HG03575 (cell line): Measurements from ENCODE around the gene ZNF469.

Experiments used
- ATAC-seq: cut with Tn5 transposase; IDR thresholded peaks from one replicate; pipeline ENCODE4 v1.9.1; 2021; ENCODE audit not compliant: unreplicated experiment, insufficient number of reproducible peaks, low FRiP score; ENCODE audit errors: extremely low read depth

ZNF469 gene

DNA sequence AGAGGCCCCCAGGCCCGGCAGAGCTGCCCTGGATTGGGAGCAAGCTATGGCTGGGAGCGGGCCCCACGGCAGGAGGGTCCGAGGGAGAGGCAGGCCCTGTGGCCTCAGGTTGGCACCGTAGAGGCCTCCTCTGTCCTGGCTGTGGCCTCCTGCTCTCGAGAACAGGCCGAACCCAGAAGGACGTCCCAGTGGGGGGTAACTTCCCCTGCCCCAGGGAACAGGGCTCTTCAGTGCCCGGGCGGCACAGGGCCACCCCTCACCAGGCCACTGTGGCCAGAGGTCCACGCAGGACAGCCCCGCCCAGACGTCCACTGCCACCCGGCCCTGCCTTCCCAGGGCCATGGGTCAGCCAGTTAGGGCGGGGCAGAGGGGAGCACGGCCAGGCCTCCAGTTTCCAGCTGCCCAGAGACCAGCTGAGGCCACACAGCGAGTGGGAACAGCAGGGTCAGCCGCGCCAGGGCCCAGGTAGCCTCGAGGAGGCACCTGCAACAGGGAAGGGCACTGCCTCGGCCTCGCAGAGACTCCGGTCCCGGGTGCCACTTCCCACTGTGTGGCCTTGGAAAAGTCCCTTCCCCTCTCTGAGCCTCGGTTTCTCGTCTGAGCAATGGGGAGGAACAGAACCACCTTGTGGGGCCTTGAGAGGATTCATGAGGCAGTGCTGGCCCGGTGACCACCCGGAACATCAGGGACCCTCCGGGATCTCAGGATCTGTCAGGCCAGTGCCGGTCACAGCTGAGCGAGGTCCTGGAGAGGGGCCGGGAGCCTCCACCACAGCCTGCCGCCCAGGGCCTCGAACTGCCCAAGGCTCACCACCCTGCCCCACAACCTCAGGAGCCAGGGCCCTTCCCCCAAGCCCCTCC is 32.0 kb downstream of the ZNF469 start:
- ATAC-seq = no peak

DNA sequence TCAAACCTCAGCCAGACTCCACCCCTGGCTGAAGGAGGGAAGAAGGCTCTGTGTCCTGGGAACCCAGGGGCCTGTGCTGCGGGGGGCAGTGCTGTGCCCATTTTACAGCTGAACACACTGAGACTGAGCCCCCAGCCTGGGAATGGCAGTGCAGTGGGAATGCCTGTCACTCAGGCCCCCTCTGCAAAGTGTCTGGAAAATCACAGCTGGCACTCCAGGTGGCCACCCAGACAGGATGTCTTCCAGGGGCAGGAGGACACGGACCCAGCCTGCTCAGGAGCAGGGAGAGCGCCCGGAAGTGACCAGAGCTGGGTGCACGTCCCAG is 32.6 kb downstream of the ZNF469 start:
- ATAC-seq = no peak

DNA sequence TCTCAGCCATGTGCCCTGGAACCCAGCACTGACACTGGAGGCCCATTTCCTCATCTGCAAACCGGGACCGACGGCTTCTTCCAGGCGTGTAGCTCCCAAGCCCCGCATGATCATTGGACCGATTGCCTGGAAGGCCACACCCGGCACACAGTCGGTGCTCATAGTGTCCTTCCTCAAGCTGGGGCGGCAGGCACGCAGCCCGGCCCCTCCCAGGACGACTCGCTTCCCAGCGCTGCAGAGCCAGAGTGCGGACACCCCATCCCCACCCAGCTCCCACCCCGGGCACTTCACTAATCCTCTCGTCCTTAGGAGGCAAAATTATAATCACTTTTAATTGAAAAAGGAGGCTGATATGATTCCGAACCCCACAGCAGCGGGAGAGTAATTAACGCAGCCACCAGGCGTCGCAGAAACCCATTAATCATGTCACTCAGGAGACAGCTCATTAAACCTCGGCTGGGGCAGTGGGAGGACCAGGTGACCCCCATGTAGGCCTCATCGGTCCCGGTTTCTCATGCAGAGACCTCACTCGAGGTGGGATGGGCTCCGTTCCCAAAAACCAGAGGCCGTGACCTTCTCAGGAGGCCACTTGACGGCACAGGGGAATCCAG is 33.1 kb downstream of the ZNF469 start:
- ATAC-seq = no peak

DNA sequence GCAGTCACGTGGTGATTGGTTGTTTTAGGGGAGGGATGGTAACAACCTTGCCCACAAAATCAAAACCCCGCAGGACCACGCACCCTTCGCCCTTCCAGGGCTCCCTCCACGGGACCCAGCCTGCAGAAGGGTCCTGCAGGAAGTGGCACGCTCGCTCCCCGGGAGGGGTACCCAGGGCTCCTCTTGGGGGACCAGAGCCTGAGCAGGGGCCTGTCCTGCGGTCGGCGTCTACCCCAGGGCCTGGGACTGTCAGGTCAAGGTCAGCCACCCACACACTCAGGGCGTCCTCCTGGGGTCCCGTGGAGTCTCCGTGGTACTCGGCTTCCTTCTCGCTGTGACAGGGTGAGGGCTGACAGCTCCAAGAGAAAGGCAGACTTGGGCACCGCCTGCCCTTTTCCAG is 33.9 kb downstream of the ZNF469 start:
- no peak for ATAC-seq

DNA sequence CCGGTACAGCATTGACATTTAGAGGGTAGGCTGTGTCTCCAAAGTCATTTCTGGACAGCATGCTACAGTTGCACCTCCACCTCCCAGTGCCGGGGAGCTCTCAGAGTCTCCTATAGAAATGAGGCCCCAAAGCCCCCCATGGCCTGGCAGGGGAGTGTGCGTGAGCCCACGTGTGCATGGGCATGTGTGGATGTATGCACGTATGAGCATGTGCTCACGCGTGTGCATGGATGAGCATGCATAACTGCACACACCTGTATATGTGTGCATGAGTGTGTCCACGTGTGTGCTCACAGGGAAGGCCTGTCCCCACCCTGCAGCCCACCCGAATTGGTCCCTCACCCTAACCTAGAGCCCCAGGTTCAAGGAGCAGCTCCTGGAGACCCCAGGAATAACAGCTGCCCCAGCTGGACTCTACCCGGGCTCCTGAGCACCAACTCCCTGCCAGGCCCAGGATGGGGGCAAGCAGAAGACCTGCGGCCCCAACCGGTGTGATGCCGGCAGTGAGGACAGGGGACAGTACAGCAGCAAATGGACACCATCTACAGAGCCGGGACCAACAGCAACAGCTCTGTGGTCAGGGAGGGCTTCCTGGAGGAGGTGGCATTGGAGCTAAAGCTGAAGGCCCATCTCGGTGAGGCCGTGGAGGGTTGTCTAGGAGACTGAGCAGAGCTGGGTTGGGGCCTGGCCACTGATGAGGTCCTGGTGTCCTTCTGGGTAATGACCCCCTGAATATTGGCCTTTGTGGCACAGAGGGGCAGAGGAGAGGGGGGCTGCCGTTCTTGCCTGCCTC is 35.1 kb downstream of the ZNF469 start:
- ATAC-seq = no peak

DNA sequence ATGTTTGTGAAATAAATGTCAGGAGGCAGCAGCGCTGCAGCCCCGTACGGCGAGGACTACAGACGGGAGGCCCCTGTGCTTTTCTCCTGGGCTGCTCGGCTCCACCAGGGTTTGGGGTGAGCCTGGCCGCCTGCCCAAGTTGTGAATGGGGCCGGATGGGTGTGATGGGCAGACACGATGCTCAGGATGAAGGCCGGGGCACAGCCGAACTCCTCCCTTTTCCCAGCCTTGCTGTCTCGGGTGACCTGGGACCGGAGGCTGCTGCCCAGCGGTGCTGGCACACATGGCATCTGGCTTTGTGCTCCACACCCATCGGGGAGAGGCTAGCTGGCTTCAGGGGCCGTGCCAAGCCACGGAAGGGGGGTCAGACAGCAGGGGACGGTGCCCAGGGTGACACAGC is 36.1 kb downstream of the ZNF469 start:
- no peak for ATAC-seq

DNA sequence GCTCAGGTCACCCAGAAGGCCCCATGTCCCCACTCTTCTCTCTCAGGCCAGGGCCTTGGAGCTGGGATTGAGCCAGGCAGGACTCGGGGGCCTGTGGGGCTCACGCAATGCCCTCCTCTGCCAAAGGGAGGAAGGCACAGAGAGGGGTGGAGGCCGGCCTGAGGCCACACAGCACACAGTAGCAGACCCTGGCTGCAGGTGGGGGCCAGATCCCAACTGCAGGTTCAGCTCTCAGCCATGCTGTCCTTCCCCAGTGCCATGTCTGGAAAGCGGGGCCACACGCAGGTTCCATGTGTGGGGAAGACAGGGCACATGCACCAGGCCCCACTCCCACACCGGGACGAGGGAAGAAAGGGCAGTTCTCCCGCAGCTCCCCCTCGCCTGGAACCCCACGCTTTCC is 37.0 kb downstream of the ZNF469 start:
- no peak for ATAC-seq

DNA sequence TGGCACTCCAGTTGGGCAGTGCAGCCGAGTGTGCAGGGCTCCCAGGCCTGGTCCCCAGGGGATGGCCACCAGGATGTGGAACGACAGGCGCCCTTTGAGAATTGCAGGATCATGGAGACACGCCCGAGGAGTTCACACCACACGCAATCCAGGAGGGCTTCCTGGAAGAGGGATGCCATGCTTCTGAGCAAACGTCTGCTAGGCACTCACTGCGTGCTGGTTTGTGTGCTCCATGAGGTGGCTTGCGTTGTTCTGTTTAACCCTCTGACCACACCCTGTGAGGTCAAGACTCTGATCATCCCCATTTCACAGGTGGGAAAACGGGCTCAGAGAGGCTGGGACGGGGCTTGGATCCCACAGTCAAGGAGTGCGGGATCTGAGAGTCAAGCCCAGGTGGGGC is 37.7 kb downstream of the ZNF469 start:
- no peak for ATAC-seq

DNA sequence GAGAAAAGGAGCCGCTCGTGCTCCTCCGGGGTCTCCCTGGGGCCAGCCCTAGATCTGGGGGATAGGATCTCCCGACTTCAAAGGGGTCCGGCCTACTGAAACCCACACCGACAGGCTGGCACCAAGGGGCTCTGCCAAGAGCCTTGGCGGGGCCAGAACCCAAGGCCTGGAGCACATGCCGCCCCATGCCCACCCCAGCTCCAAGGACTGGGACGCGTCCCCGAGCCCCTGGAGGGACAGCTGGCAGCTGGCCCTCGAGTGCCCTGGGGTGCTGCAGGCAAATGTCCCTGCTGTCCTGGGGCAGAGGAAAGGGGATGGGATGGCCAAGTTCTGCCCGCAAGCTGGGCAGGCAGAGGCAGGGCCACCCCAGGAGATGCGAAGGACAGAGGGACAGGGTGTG is 38.5 kb downstream of the ZNF469 start:
- ATAC-seq = no peak

DNA sequence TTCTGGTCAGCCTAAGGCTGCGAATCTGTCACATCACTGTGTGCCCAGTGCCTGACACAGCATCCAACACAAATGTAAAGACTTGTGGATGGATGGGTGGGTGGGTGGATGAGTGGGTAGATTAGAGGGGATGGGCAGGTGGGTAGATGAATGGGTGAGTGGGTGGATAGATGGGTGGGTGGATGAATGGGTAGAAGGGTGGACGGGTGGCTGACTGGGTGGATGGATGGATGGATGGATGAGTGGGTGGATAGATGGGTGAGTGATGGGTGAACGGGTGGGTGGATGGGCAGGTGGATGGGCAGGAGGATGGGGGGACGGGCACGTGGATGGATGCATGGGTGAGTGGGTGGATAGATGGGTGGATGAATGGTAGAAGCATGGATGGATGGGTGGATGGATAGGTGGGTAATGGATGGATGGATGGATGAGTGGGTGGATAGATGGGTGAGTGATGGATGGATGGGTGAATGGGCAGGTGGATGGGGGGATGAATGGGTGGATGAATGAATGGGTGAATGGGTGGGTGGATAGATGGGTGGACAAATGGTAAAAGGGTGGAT is 39.2 kb downstream of the ZNF469 start:
- no peak for ATAC-seq

DNA sequence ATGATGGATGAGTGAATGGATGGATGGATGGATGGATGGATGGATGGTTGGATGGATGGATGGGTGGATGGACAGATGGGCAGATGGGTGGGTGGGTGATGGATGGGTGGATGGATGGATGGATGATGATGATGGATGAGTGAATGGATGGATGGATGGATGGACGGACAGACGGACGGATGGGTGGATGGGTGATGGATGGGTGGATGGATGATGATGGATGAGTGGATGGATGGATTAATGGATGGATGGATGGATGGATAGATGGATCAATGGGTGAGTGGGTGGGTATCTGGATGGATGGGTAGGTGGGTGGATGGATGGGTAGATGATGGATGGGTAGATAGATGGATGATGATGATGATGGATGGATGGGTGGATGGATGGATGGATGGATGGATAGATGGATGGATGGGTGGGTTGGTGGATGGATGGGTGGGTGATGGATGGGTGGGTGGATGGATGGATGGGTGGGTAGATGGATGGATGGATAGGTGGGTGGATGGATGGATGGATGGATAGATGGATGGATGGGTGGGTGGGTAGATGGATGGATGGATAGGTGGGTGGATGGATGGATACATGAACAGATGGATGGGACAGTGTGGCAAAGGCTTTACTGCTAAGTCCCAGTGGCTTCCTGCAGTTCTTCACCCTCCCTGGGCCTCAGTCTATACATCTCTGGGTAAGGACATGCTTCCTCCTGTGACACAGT is 40.1 kb downstream of the ZNF469 start:
- ATAC-seq = no peak

DNA sequence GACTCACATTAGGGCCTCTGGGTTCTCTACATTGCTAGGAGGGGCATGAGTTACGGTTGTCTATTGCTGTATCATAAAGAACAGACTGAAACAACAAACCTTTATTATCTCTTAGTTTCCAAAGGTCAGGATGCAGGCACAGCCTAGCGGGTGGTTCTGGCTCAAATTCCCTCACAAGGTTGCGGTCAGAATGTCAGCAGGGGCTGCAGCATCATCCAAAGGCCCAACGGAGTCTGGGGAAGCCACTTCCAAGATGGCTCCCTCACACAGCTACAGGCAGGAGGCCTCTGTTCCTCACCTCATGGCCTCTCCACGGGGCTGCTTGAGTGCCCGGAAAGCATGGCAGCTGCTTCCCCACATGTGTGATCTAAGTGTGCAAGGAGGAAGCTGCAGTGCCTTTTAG is 40.7 kb downstream of the ZNF469 start:
- ATAC-seq = no peak

DNA sequence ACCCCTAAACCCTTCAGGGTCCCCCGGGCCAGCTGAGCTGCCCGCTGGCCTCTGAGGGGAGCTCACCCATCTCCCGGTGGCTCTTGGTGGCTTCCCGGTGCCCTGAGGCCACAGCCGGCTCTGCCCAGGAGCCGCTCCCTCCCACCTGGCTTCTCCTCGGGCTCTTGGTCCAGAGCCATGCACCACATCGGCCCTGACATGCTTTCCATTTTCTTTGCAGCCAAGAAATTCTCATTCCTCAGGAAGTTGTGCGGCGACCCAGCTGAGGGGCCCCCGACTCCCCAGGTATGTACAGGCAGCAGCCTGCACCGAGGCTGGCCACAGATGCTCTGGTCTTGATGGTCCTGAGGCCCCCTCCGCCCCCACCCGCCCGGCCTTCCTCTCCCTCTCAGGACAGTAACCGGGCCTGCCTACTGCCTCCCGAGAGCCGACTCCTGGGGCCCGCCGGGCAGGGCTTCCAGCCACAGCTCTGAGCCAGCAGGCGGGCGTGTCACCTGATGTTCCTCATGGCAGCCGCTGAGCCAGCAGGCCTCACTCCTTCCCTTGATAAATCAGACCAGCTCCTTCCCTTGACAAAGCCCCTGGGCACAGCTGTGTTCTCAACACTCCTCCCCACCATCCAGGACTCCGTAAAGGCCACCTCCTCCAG is 42.0 kb downstream of the ZNF469 start:
- ATAC-seq = no peak

DNA sequence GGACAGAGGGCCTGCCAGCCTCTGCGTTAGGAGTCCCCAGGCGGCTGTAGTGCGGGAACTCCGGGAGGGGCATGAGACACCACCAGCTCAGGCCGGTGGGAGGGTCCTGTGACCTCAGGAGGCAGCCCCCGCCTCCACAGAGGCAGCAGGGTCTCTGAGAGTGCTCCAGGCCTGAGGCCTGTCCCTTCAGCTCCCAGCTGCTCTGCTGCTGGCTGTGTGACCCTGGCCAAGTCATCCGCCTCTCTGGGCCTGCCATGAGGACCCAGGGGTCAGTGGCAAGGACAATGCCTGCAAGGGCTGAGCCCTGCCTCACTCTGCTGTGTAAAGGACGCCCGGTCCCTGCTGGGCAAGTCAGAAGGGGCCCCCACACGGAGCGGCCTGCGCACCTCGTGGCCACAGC is 43.3 kb downstream of the ZNF469 start:
- ATAC-seq = no peak

DNA sequence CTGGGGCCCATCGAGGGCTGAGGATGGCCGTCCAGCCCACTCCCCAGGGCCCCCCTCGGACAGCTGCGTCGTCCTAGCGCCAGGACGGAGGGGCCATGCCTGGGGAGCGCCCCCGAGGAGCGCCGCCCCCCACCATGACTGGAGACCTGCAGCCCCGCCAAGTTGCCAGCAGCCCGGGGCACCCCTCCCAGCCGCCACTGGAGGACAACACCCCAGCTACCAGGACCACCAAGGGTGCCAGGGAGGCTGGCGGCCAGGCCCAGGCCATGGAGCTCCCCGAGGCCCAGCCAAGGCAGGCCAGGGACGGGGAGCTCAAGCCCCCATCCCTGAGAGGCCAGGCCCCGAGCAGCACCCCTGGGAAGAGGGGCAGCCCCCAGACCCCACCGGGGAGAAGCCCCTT is 44.6 kb downstream of the ZNF469 start:
- ATAC-seq = no peak

DNA sequence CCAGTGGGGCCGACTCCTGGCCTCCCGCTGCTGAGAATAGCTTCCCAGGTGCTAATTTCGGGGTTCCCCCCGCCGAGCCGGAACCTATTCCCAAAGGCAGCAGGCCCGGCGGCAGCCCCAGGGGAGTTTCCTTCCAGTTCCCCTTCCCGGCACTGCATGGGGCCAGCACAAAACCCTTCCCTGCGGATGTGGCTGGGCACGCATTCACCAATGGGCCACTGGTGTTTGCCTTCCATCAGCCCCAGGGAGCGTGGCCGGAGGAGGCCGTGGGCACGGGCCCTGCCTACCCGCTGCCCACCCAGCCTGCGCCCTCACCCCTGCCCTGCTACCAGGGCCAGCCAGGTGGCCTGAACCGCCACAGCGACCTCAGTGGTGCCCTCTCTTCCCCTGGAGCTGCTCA is 45.4 kb downstream of the ZNF469 start:
- ATAC-seq = no peak

DNA sequence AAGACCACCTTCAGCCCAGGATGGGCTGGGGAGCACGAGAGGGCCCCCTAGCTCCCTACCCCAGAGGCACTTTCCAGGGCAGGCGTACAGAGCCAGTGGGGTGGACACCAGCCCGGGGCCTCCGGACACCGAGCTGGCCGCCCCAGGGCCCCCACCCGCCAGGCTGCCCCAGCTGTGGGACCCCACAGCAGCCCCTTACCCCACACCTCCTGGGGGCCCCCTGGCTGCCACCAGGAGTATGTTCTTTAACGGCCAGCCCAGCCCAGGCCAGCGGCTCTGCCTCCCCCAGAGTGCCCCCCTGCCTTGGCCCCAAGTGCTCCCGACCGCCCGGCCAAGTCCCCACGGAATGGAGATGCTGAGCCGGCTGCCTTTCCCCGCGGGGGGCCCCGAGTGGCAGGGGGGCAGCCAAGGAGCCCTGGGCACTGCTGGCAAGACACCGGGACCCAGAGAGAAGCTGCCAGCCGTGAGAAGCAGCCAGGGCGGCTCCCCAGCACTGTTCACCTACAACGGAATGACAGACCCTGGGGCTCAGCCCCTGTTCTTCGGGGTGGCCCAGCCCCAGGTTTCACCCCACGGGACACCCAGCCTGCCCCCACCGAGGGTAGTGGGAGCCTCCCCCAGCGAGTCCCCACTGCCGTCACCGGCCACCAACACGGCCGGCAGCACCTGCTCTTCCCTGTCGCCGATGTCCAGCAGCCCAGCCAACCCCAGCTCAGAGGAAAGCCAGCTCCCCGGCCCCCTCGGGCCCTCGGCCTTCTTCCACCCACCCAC is 46.0 kb downstream of the ZNF469 start:
- no peak for ATAC-seq
